IMR-90 (cell line): ENCODE results near the gene TAF4. TPM values are rescaled to one million over a fixed set of nuclear protein-coding genes. Genes with fewer than 3 reads are reported as not detected.

Source experiments
- ATAC-seq: fragments of 200-7000 bp; cut with Tn5 transposase; 2 replicates; pipeline ENCODE4 v1.9.1; 2020; ENCODE audit warnings: low read depth, mild to moderate bottlenecking, moderate library complexity
- BruUV-seq: library from RNA; stranded (reverse); fragments of 400-500 nt; replicated peaks from 2 replicates; lab custom pipeline; 2021; lab: Mats Ljungman, UMichigan
- CTCF ChIA-PET: fragments of 300-600 bp; formaldehyde crosslinking; extraction: SDS; loops from one replicate; lab custom pipeline; 2021; ENCODE audit warnings: antibody characterized with exemption; lab: Yijun Ruan, JAX
- POLR2A ChIA-PET: fragments of 300-600 bp; sonication (Branson Sonifier 250); formaldehyde crosslinking; loops from one replicate; lab custom pipeline; 2022; ENCODE audit warnings: antibody characterized with exemption; ENCODE audit not compliant: unreplicated experiment; lab: Charles Lee
- DNase-seq: peaks from one replicate; pipeline ENCODE4 v3.0.0; 2013
- H2AFZ ChIP-seq: replicated peaks from 2 replicates; pipeline ENCODE3; 2013; ENCODE audit warnings: low read length, mild to moderate bottlenecking; ENCODE audit not compliant: poor library complexity
- H2AK5ac ChIP-seq: 2 replicates; pipeline ENCODE4 v1.6.1; 2013; ENCODE audit warnings: low read depth, low read length, inconsistent platforms
- H2AK9ac ChIP-seq: replicated peaks from 2 replicates; pipeline ENCODE3; 2013; ENCODE audit warnings: mild to moderate bottlenecking, low read depth, low read length, moderate library complexity; ENCODE audit not compliant: poor library complexity
- H2BK120ac ChIP-seq: 2 replicates; pipeline ENCODE4 v1.6.1; 2013; ENCODE audit warnings: low read depth, low read length, inconsistent platforms
- H2BK15ac ChIP-seq: 3 replicates; pipeline ENCODE4 v1.6.1; 2013; ENCODE audit warnings: low read depth, low read length, inconsistent platforms
- H2BK20ac ChIP-seq: 2 replicates; pipeline ENCODE4 v1.6.1; 2013; ENCODE audit warnings: low read depth, mild to moderate bottlenecking, inconsistent platforms, low read length, moderate library complexity
- H2BK5ac ChIP-seq: 2 replicates; pipeline ENCODE4 v1.6.1; 2013; ENCODE audit warnings: mild to moderate bottlenecking, low read depth, low read length, inconsistent platforms; ENCODE audit not compliant: poor library complexity, severe bottlenecking
- H3K14ac ChIP-seq: replicated peaks from 2 replicates; pipeline ENCODE4 v1.6.1; 2013; ENCODE audit warnings: low read depth, low read length, inconsistent platforms
- H3K18ac ChIP-seq: 2 replicates; pipeline ENCODE4 v1.6.1; 2013; ENCODE audit warnings: low read depth, low read length, control low read depth
- H3K23ac ChIP-seq: 2 replicates; pipeline ENCODE4 v1.6.1; 2013; ENCODE audit warnings: low read depth, low read length, inconsistent platforms
- H3K27ac ChIP-seq: 2 replicates; pipeline ENCODE4 v1.5.1; 2013; ENCODE audit warnings: mild to moderate bottlenecking, control low read depth, low read length; ENCODE audit not compliant: insufficient read depth
- H3K27me3 ChIP-seq: 2 replicates; pipeline ENCODE4 v1.6.1; 2013; ENCODE audit warnings: low read length; ENCODE audit not compliant: control insufficient read depth, insufficient read depth
- H3K36me3 ChIP-seq: 2 replicates; pipeline ENCODE4 v1.6.1; 2013; ENCODE audit warnings: low read length, mixed read lengths; ENCODE audit not compliant: control insufficient read depth, insufficient read depth
- H3K4ac ChIP-seq: 2 replicates; pipeline ENCODE4 v1.6.1; 2013; ENCODE audit warnings: low read depth, low read length, inconsistent platforms
- H3K4me1 ChIP-seq: 2 replicates; pipeline ENCODE4 v1.6.1; 2013; ENCODE audit warnings: low read length, mixed read lengths; ENCODE audit not compliant: control insufficient read depth, insufficient read depth
- H3K4me2 ChIP-seq: 2 replicates; pipeline ENCODE4 v1.6.1; 2013; ENCODE audit warnings: low read depth, mild to moderate bottlenecking, control low read depth, low read length, moderate library complexity
- H3K4me3 ChIP-seq: 2 replicates; pipeline ENCODE4 v1.5.1; 2013; ENCODE audit warnings: low read depth, mild to moderate bottlenecking, control low read depth, low read length, moderate library complexity; ENCODE audit not compliant: insufficient read depth
- H3K56ac ChIP-seq: 2 replicates; pipeline ENCODE4 v1.6.1; 2013; ENCODE audit warnings: low read length, inconsistent platforms; ENCODE audit not compliant: insufficient read depth; ENCODE audit errors: extremely low read depth
- H3K79me1 ChIP-seq, 2 experiments: 2 replicates each; pipeline ENCODE4 v1.6.1; 2013; ENCODE audit warnings: low read length in 2 of 2, inconsistent platforms in 1 of 2, low read depth in 1 of 2
- H3K9ac ChIP-seq: 2 replicates; pipeline ENCODE4 v1.6.1; 2013; ENCODE audit warnings: low read depth, low read length, control low read depth
- H3K9me1 ChIP-seq: 2 replicates; pipeline ENCODE4 v1.6.1; 2013; ENCODE audit warnings: low read length, inconsistent platforms; ENCODE audit not compliant: insufficient read depth
- H3K9me3 ChIP-seq: 2 replicates; pipeline ENCODE4 v1.6.1; 2013; ENCODE audit warnings: low read length; ENCODE audit not compliant: control insufficient read depth, insufficient read depth
- H4K20me1 ChIP-seq: 2 replicates; pipeline ENCODE4 v1.6.1; 2013; ENCODE audit warnings: low read length, inconsistent platforms; ENCODE audit not compliant: insufficient read depth
- H4K5ac ChIP-seq: 2 replicates; pipeline ENCODE4 v1.6.1; 2013; ENCODE audit warnings: mild to moderate bottlenecking, low read depth, low read length, control low read depth
- H4K8ac ChIP-seq, 2 experiments: 2 replicates each; pipeline ENCODE4 v1.6.1; 2013; ENCODE audit warnings: low read depth in 2 of 2, low read length in 2 of 2, control low read depth in 1 of 2, inconsistent platforms in 1 of 2
- H4K91ac ChIP-seq: 2 replicates; pipeline ENCODE4 v1.6.1; 2013; ENCODE audit warnings: low read depth, low read length, inconsistent platforms; ENCODE audit not compliant: insufficient read depth
- BHLHE40 ChIP-seq: fragments of 150-350 bp; IDR thresholded peaks from 2 replicates; pipeline ENCODE4 v1.6.1; 2016; ENCODE audit warnings: mild to moderate bottlenecking, low read depth, low read length
- MAFK ChIP-seq: IDR thresholded peaks from 2 replicates; pipeline ENCODE4 v1.6.1; 2012; ENCODE audit warnings: low read depth, low read length, improper control_type of control experiment
- WGBS, 2 experiments: methylation state at CpG; one replicate each; pipeline versions ENCODE4 v1.1.5 to v1.1.7; 2013; ENCODE audit warnings: missing lambda C conversion rate in 2 of 2; ENCODE audit not compliant: insufficient read length in 1 of 2; ENCODE audit errors: extremely low coverage in 2 of 2; 5-methylcytosine and 5-hydroxymethylcytosine counted together
- dilution Hi-C: fragments of 300-500 bp; cut with HindIII; formaldehyde crosslinking; loops from one replicate; pipeline ENCODE4 v1.14.3; 2018; ENCODE audit warnings: low sequenced_read_pairs; ENCODE audit not compliant: unreplicated experiment
- in situ Hi-C: fragments of 300-500 bp; cut with MboI; formaldehyde crosslinking; loops from 3 replicates; pipeline ENCODE4 v1.14.3; 2019; ENCODE audit warnings: low sequenced_read_pairs, inconsistent platforms, mixed read lengths
- intact Hi-C: fragments of 100-400 bp; cut with micrococcal nuclease; formaldehyde crosslinking; loops from 2 replicates; pipeline ENCODE4 v1.10.0; 2022
- polyA plus RNA-seq, 3 experiments: library from polyadenylated mRNA; depleted of rRNA; stranded (reverse); fragments of >200 nt; gene quantifications; 2 replicates each; pipeline ENCODE4 v1.2.3, GENCODE V29; 2012; ENCODE audit warnings: low replicate concordance in 1 of 3
- total RNA-seq: library from RNA; depleted of rRNA; stranded (reverse); fragments of >200 nt; gene quantifications from 2 replicates; pipeline ENCODE4 v1.2.3, GENCODE V29; 2012

TAF4 gene
- total and polyA plus RNA-seq, 2 of the 4 experiments (the other 2 are of a cell fraction): 1.4 to 5.1 TPM

DNA sequence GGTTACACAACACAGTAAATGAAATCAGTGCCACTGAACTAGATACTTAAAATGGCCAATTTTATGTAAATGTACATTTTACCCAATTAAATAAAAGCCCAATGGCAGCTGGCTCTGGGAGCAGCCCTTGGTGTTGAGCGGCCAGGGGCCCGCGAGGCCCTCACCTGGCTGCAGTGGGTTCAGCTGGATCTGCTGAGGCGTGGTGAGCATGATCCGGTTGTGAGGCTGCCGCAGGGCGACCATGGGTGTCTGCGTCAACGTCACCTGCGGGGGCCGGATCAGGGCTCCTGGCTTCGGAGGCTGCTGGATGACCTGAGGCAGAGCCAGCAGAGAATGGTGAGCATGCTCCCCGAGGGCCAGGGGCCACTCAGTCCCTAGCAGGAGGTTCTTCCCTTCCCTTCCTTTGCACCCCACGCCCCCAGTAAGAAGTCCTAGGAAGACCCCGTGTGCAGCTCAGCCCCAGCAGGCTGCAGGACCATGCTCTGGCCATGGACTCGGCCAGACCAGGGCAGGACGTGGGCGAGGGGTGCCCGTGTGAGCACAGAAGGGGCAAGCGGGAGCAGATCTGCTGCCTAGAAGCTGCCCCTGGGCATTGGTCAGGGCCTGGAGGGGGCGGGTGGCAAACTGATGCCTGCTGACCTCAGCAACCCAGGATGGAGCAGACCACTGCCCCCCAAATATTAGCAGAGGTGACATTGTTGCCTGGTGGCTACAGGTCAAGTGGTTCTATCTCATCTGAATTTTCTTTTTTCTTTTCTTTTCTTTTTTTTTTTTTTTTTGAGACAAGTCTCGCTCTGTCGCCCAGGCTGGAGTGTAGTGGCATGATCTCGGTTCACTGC, 61.9 kb downstream of the TAF4 start:
- POLR2A ChIA-PET: no interaction called here
- H3K4ac ChIP-seq: no peak overlapping the region
- dilution Hi-C loops: no loop called here
- H3K27me3 ChIP-seq: no peaks in the 10 kb centered on the region
- TF ChIP-seq MAFK (no peak), BHLHE40 (no peak)
- H4K8ac ChIP-seq: no peak overlapping the region
- H2BK15ac ChIP-seq: no peak overlapping the region
- no peak overlapping the region for H3K56ac ChIP-seq
- no peak overlapping the region for H2AFZ ChIP-seq
- intact Hi-C loops: no loop called here
- DNase-seq (no peak), ATAC-seq (no peak)
- no peak overlapping the region for H2AK5ac ChIP-seq
- H4K5ac ChIP-seq: no peak overlapping the region
- no peak overlapping the region for H3K14ac ChIP-seq
- BruUV-seq: no TSS peak
- in situ Hi-C loops: loop anchor here (25.0 kb wide), 1 partner anchor 384 kb away; the partner anchor contains the start of gene RPS21
- no peak overlapping the region for H4K91ac ChIP-seq
- H2AK9ac ChIP-seq: no peak overlapping the region
- H3K9ac ChIP-seq: no peak overlapping the region
- no peak overlapping the region for H3K27ac ChIP-seq
- H3K4me1 ChIP-seq: no peaks in the 10 kb centered on the region
- CTCF ChIA-PET: no interaction called here
- WGBS, 2 experiments: 95% methylated on average over 15 of the region's 24 CpGs; no CpG with 5 or more reads in 1 of the 2 experiments
- H2BK5ac ChIP-seq: no peak overlapping the region
- H2BK20ac ChIP-seq: no peak overlapping the region
- H3K36me3 ChIP-seq: peaks cover 72% of the 10 kb centered on the region
- H2BK120ac ChIP-seq: no peak overlapping the region
- no peaks in the 10 kb centered on the region for H3K9me3 ChIP-seq
- H3K4me2 ChIP-seq: no peak overlapping the region
- H4K20me1 ChIP-seq: no peaks in the 10 kb centered on the region
- no peaks in the 10 kb centered on the region for H3K9me1 ChIP-seq
- H3K23ac ChIP-seq: no peak overlapping the region
- no peak overlapping the region for H3K4me3 ChIP-seq
- no peaks in the 10 kb centered on the region; a peak in 1 of 4 replicates for H3K79me1 ChIP-seq
- H3K18ac ChIP-seq: no peak overlapping the region
